HepG2 (cell line): ENCODE measurements around the gene KCNE4. TPM values are rescaled to one million over a fixed set of nuclear protein-coding genes. Genes with fewer than 3 reads are reported as not detected.
A peak's percentile ranks its signal among the peaks of the same experiment; 100 is the strongest.

ENCODE experiments used
- ATF2 ChIP-seq: sonication (generic); formaldehyde crosslinking; IDR thresholded peaks from 2 replicates; pipeline ENCODE4 v1.4.0; 2020; ENCODE audit warnings: missing genetic modification reagents
- ATF4 ChIP-seq, 2 experiments: fragments of 450-650 bp in 1 of 2; sonication (generic) in 1 of 2; formaldehyde crosslinking; IDR thresholded peaks; 2 replicates each; pipeline versions ENCODE4 v1.5.0 to v1.8.0; 2020 to 2022; ENCODE audit warnings: mild to moderate bottlenecking in 1 of 2, missing genetic modification reagents in 1 of 2
- ATF7-NPFF ChIP-seq: sonication (generic); formaldehyde crosslinking; IDR thresholded peaks from 2 replicates; pipeline ENCODE4 v1.8.1; 2023; ENCODE audit warnings: mild to moderate bottlenecking, low read depth, missing genetic modification reagents, moderate library complexity
- CERS6 ChIP-seq: sonication (generic); formaldehyde crosslinking; IDR thresholded peaks from 2 replicates; pipeline ENCODE4 v1.5.0; 2020; ENCODE audit warnings: missing genetic modification reagents
- CTCF ChIP-seq: sonication (generic); formaldehyde crosslinking; IDR thresholded peaks from 2 replicates; pipeline ENCODE4 v1.5.0; 2020; ENCODE audit warnings: mild to moderate bottlenecking, missing genetic modification reagents, moderate library complexity
- FOXM1 ChIP-seq: sonication (generic); formaldehyde crosslinking; IDR thresholded peaks from 2 replicates; pipeline ENCODE4 v1.5.0; 2020; ENCODE audit warnings: missing genetic modification reagents
- GATA4 ChIP-seq: sonication (generic); IDR thresholded peaks from 2 replicates; pipeline ENCODE4 v1.6.1; 2016; ENCODE audit warnings: antibody characterized with exemption, low read depth, borderline replicate concordance
- KLF13 ChIP-seq: sonication (generic); formaldehyde crosslinking; IDR thresholded peaks from 2 replicates; pipeline ENCODE4 v1.4.0; 2020; ENCODE audit warnings: mild to moderate bottlenecking, missing genetic modification reagents
- KLF6 ChIP-seq: IDR thresholded peaks from 2 replicates; pipeline ENCODE4 v1.8.0; 2016; ENCODE audit warnings: missing biosample characterization, missing genetic modification reagents
- PHF8 ChIP-seq: sonication (generic); formaldehyde crosslinking; IDR thresholded peaks from 2 replicates; pipeline ENCODE4 v1.5.0; 2020; ENCODE audit warnings: missing genetic modification reagents
- PPARG ChIP-seq: conservative IDR thresholded peaks from 2 replicates; pipeline ENCODE4 v1.6.1; 2016; ENCODE audit warnings: missing biosample characterization, missing genetic modification reagents
- PRMT3 ChIP-seq: sonication (generic); formaldehyde crosslinking; IDR thresholded peaks from 2 replicates; pipeline ENCODE4 v1.8.1; 2022; ENCODE audit warnings: low read depth, mild to moderate bottlenecking, moderate library complexity, missing genetic modification reagents, borderline replicate concordance
- SUZ12 ChIP-seq: fragments of 150-350 bp; IDR thresholded peaks from 2 replicates; pipeline ENCODE4 v1.6.1; 2014; ENCODE audit warnings: low read depth, low read length
- ZBTB26 ChIP-seq: IDR thresholded peaks from 2 replicates; pipeline ENCODE4 v1.6.1; 2016; ENCODE audit warnings: missing compliant biosample characterization, missing genetic modification reagents, borderline replicate concordance
- ZBTB38 ChIP-seq: sonication (generic); formaldehyde crosslinking; IDR thresholded peaks from 2 replicates; pipeline ENCODE4 v1.5.1; 2020; ENCODE audit warnings: mild to moderate bottlenecking, missing genetic modification reagents
- ZMYM2 ChIP-seq: sonication (generic); formaldehyde crosslinking; IDR thresholded peaks from 2 replicates; pipeline ENCODE4 v1.8.0; 2022; ENCODE audit warnings: mild to moderate bottlenecking, missing genetic modification reagents
- ZNF230 ChIP-seq: sonication (generic); formaldehyde crosslinking; IDR thresholded peaks from 2 replicates; pipeline ENCODE4 v1.4.0; 2020; ENCODE audit warnings: mild to moderate bottlenecking, missing genetic modification reagents
- ZNF274 ChIP-seq: sonication (generic); formaldehyde crosslinking; IDR thresholded peaks from 2 replicates; pipeline ENCODE4 v1.5.1; 2020; ENCODE audit warnings: mild to moderate bottlenecking, missing genetic modification reagents
- ZNF276 ChIP-seq: sonication (generic); formaldehyde crosslinking; IDR thresholded peaks from 2 replicates; pipeline ENCODE4 v1.4.0; 2020; ENCODE audit warnings: mild to moderate bottlenecking, low read depth, missing genetic modification reagents
- ZNF564 ChIP-seq: sonication (generic); formaldehyde crosslinking; IDR thresholded peaks from 2 replicates; pipeline ENCODE4 v1.8.1; 2023; ENCODE audit warnings: mild to moderate bottlenecking, missing genetic modification reagents
- ZZZ3 ChIP-seq: sonication (generic); formaldehyde crosslinking; IDR thresholded peaks from 2 replicates; pipeline ENCODE4 v1.4.0; 2020; ENCODE audit warnings: missing genetic modification reagents, mild to moderate bottlenecking, borderline replicate concordance
- polyA plus RNA-seq, 8 experiments: library from polyadenylated mRNA; depleted of rRNA in 3 of 8; stranded (reverse) in 7 of 8; unstranded in 1 of 8; fragments of >200 nt; fragmentation: Illumina TruSeq in 4 of 8; extraction: Trizol in 4 of 8; gene quantifications; 2 replicates each; pipeline versions ENCODE4 v1.2.1 to v1.2.3, GENCODE V29; 2011 to 2016; ENCODE audit warnings: low read depth in 4 of 8, missing spikeins in 1 of 8, mixed read lengths in 1 of 8; ENCODE audit not compliant: insufficient read depth in 1 of 8
- total RNA-seq, 5 experiments: library from RNA; depleted of rRNA; stranded (reverse); fragments of >200 nt; fragmentation: Illumina TruSeq; extraction: Trizol; gene quantifications; 2 replicates each; pipeline ENCODE4 v1.2.3, GENCODE V29; 2016; ENCODE audit warnings: low read depth in 1 of 5

KCNE4 gene
- total and polyA plus RNA-seq, 2 of the 13 experiments (the other 11 are each of a cell fraction or from before 2014, with no cell fraction given) = not detected

- TF ChIP-seq KLF13 (CRISPR knock-in tag) (no peak), FOXM1 (no peak), PRMT3 (CRISPR knock-in tag) (no peak), GATA4 (no peak), ZNF274 (no peak), ZNF276 (CRISPR knock-in tag) (no peak), ZNF564 (CRISPR knock-in tag) (no peak), KLF6 (CRISPR knock-in tag) (no peak), ZBTB26 (CRISPR knock-in tag) (no peak), ZNF230 (CRISPR knock-in tag) (no peak), CTCF (peak; percentile 78), ATF7-NPFF (no peak; the same call in 1 of the 2 replicates), ZZZ3 (CRISPR knock-in tag) (no peak), ATF4 (CRISPR knock-in tag; IDR thresholded peaks at IDR 0.05) (no peak), PPARG (CRISPR knock-in tag) (no peak), SUZ12 (no peak), ZMYM2 (CRISPR knock-in tag) (no peak), CERS6 (CRISPR knock-in tag) (no peak), ATF2 (CRISPR knock-in tag) (no peak), ZBTB38 (CRISPR knock-in tag) (no peak), PHF8 (CRISPR knock-in tag) (no peak)
Measured at GRCh38 chr2:223101340-223102039, 49.5 kb downstream of the KCNE4 start (continued).
